ENCODE data around the gene TCF12.
"Not testable (repeated sequence)": the region's sequence is repeated elsewhere in the genome, so short reads cannot be mapped to it uniquely, and the experiment has no call there.

GRCh38 chr15:56955011-56955410 lies 36.6 kb downstream of the TCF12 start:
- not testable (repeated sequence) for TF ChIP-seq CTCF (IDR thresholded peaks at IDR 0.05; ENCODE audit: insufficient read depth, low read depth, low read length); EZH2 (IDR thresholded peaks at IDR 0.05; ENCODE audit: insufficient read depth, low read length)
